ENCODE measurements around the gene RBP2.
"Not testable (repeated sequence)": the region's sequence is repeated elsewhere in the genome, so short reads cannot be mapped to it uniquely, and the experiment has no call there.

The RBP2 gene

GRCh38 chr3:139443186-139443585 is 33.1 kb downstream of the RBP2 start:
- no peak for DNase-seq

- DNase-seq: no peak
Observed at GRCh38 chr3:139441656-139442055, 34.7 kb downstream of the RBP2 start.

- no peak for DNase-seq
Observed at GRCh38 chr3:139440639-139441556, 35.4 kb downstream of the RBP2 start.

- no peak for DNase-seq
Observed at GRCh38 chr3:139439278-139439677, 37.0 kb downstream of the RBP2 start.

- no peak for DNase-seq
Observed at GRCh38 chr3:139434764-139435307, 41.5 kb downstream of the RBP2 start.

GRCh38 chr3:139434228-139434627 is 42.1 kb downstream of the RBP2 start:
- no peak for DNase-seq

GRCh38 chr3:139433089-139433488 is 43.2 kb downstream of the RBP2 start:
- no peak for DNase-seq

GRCh38 chr3:139430493-139430892 is 45.8 kb downstream of the RBP2 start:
- no peak for DNase-seq

- DNase-seq: peak in 3 of 56 donors; percentile 7 to 31 (median 29)
Observed at GRCh38 chr3:139427283-139428060, 48.8 kb downstream of the RBP2 start.

- no peak for DNase-seq
Observed at GRCh38 chr3:139425745-139426400, 50.4 kb downstream of the RBP2 start.

GRCh38 chr3:139423232-139423631 is 53.1 kb downstream of the RBP2 start:
- DNase-seq: no peak

GRCh38 chr3:139421460-139421859 is 54.9 kb downstream of the RBP2 start:
- no peak for DNase-seq

- DNase-seq: no peak
Observed at GRCh38 chr3:139421040-139421439, 55.3 kb downstream of the RBP2 start.

GRCh38 chr3:139418144-139418543 is 58.2 kb downstream of the RBP2 start:
- no peak for DNase-seq

GRCh38 chr3:139416275-139416674 is 60.0 kb downstream of the RBP2 start:
- no peak for DNase-seq

GRCh38 chr3:139414608-139415224 is 61.6 kb downstream of the RBP2 start:
- DNase-seq: no peak

GRCh38 chr3:139412891-139413290 is 63.4 kb downstream of the RBP2 start:
- not testable (repeated sequence) for DNase-seq

Data from nucleus accumbens (tissue), 56 donors.